Duodenal mucosa (tissue), 2 donors: ENCODE measurements around the gene PDP2.

ENCODE experiments used
- H3K27ac ChIP-seq: one replicate; pipeline ENCODE4 v1.7.0; 2013; ENCODE audit warnings: low read depth, low read length
- H3K27me3 ChIP-seq, 2 donors: one replicate each; pipeline ENCODE4 v1.7.0; 2013; ENCODE audit warnings: low read length in 2 of 2, control low read depth in 1 of 2; ENCODE audit not compliant: insufficient read depth in 2 of 2, control insufficient read depth in 1 of 2
- H3K36me3 ChIP-seq, 2 donors: one replicate each; pipeline ENCODE4 v1.7.0; 2013; ENCODE audit warnings: low read length in 2 of 2, control low read depth in 1 of 2; ENCODE audit not compliant: insufficient read depth in 2 of 2, control insufficient read depth in 1 of 2
- H3K4me1 ChIP-seq, 2 donors: one replicate each; pipeline ENCODE4 v1.7.0; 2013; ENCODE audit warnings: low read length in 2 of 2, control low read depth in 1 of 2; ENCODE audit not compliant: insufficient read depth in 2 of 2, control insufficient read depth in 1 of 2
- H3K4me3 ChIP-seq, 2 donors: one replicate each; pipeline ENCODE4 v1.7.0; 2013; ENCODE audit warnings: low read length in 2 of 2, low read depth in 1 of 2
- H3K9ac ChIP-seq, 2 donors: one replicate each; pipeline ENCODE4 v1.7.0; 2013; ENCODE audit warnings: low read length in 2 of 2, low read depth in 1 of 2
- H3K9me3 ChIP-seq, 2 donors: one replicate each; pipeline ENCODE4 v1.7.0; 2013; ENCODE audit warnings: low read length in 2 of 2, control low read depth in 1 of 2; ENCODE audit not compliant: control insufficient read depth in 1 of 2

Gene PDP2

DNA sequence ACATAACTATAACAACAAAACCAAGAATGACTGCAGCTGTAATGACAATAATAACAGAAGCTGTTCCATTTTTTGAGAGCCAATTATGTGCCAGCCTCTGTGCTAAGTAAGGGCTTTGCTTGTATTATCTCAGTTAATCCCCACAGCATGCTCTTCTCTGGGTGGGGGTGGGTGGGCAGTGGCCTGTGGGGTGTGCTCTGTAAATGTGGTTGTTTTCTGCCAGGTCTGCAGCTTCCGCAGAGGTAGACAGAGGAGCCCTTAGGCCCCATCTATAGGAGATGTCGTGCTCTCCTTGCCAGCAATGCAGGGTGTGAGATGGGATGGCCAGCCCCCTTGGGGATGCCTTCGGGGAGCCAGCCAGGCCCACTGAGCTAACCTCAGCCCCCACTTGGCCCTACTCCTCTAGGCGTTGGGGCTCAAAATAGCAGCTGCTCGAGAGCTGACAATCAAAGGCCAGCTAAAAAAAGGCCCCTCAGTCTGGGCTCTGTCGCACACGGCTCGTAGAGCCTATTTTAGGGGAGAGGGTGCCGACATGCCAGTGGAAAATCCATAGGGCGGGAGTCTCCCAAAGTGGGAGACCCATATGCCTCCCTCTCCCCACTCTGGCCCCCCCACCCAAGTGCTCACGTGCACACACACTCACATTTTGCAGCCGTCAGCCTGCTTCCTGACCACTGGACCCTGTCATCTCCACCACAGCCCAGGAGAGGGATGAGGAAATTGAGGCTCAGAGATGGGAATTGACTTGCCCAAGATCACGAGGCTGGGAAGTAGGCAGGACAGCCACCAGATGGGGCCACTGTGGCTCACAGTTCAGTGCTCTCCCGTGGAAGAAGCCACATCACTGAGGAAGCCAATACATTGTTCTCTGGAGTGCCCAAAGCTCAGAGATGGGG is 22.6 kb downstream of the PDP2 start:
- Histone ChIP-seq H3K27me3 (no peaks in the 10 kb centered on the region), H3K27ac (no peak overlapping the region), H3K36me3 (no peaks in the 10 kb centered on the region), H3K9ac (no peak overlapping the region), H3K4me3 (no peak overlapping the region), H3K4me1 (peaks cover 65 to 74% of the 10 kb centered on the region in 2 donors), H3K9me3 (no peaks in the 10 kb centered on the region)

GRCh38 chr16:66903544-66904427 is 23.5 kb downstream of the PDP2 start:
- H3K27ac ChIP-seq = no peak overlapping the region
- H3K4me1 ChIP-seq = peaks cover 61 to 68% of the 10 kb centered on the region in 2 donors
- H3K9ac ChIP-seq = peak overlapping the region in 1 of 2 donors; percentile 37
- H3K9me3 ChIP-seq = no peaks in the 10 kb centered on the region
- H3K4me3 ChIP-seq = no peak overlapping the region
- H3K27me3 ChIP-seq = no peaks in the 10 kb centered on the region
- no peaks in the 10 kb centered on the region for H3K36me3 ChIP-seq

- H3K4me1 ChIP-seq = peaks cover 55 to 61% of the 10 kb centered on the region in 2 donors
- H3K27me3 ChIP-seq = no peaks in the 10 kb centered on the region
- no peaks in the 10 kb centered on the region for H3K9me3 ChIP-seq
- H3K4me3 ChIP-seq = no peak overlapping the region
- H3K36me3 ChIP-seq = no peaks in the 10 kb centered on the region
- H3K9ac ChIP-seq = no peak overlapping the region
- H3K27ac ChIP-seq = no peak overlapping the region
Observed at GRCh38 chr16:66904428-66904845, 24.1 kb downstream of the PDP2 start.

GRCh38 chr16:66904846-66905632 is 24.7 kb downstream of the PDP2 start:
- H3K9ac ChIP-seq = peak overlapping the region in 1 of 2 donors; percentile 63
- no peaks in the 10 kb centered on the region for H3K36me3 ChIP-seq
- peaks cover 49 to 55% of the 10 kb centered on the region in 2 donors for H3K4me1 ChIP-seq
- H3K4me3 ChIP-seq = no peak overlapping the region
- H3K27ac ChIP-seq = peak overlapping the region; percentile 42
- no peaks in the 10 kb centered on the region for H3K27me3 ChIP-seq
- no peaks in the 10 kb centered on the region for H3K9me3 ChIP-seq

DNA sequence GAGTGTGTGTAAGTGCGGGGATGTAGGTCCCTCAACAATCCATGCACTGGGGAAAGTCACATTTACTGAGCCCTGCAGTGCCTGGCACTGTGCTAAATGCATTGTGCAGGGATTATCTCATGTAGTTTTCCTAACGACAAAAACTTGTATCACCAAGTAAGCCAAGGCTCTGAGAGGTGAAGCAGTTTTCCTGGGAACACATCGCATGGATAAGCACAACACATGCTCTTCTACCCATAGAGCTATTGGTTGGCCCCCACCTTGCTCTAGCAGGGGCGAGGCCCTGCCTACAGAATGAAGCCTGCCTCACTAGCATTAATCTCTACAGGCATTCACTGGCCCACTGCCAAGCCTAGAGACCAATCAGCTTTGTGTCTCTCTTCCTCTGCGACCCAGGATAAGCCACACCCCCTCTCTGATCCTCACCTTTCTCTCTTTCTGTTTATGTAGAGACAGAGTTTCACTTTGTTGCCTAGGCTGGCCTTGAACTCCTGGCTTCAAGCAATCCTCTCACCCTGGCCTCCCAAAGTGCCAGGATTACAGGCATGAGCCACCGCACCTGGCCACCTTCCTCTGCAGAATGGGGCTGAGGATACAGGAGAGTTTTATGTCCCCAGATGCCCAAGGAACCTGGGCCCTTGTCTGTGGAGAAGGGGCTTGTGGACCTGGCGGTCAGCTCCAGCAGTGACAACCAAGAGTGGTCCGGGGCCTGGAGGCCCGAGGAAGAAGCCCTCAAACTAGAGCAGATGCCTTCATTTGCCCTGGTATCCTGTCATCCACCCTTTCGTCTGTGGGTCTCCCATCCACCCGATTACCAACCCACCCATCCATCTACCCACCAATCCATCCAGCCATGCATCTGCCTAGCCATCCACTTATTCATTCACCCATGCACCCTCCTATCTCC is 25.6 kb downstream of the PDP2 start:
- peak overlapping the region; percentile 42 for H3K27ac ChIP-seq

DNA sequence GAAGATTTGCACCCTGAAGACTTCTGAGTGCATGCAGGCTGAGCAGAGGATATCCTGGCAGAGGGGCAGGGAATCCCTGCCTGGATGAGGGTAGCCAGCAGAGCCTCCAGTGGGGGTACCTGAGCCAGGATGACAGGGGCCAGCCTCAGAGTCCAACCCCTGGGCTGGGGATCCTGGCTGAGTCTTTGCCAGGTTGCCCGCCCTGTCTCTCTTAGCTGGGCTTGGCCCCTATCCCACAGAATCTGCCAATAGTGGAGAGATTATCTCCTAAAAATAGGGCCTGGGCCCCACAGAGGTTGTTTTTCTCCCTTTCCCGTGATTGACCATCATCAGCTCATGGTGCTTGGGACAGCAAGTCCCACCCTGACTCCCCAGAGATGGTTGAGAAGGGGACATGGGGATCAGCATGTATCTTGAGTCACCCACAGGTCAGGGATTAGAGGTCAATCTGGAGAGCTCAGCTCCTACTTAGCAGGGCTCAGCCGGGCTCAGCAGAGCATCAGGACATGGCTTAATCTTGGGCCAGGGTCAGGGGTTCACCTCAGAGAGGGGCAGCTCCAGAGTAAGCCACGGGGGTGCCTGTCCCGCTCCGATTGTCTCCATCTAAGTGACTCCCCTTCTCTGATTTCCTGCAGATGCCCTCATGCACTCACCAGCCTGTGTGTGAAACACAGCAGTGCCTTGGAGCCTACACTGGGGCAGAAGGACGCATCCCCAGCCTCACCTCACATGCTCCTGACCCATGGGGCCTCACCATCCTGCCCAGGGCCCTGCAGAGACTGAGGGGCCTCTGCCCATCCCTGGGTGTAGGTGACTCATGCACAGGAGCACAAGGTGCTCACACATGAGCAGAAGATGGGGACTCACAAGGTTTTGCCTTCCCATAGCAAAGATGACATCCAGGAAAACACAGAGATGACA is 26.9 kb downstream of the PDP2 start:
- Histone ChIP-seq H3K4me3 (no peak overlapping the region), H3K9ac (no peak overlapping the region), H3K27me3 (no peaks in the 10 kb centered on the region), H3K36me3 (no peaks in the 10 kb centered on the region), H3K9me3 (no peaks in the 10 kb centered on the region), H3K27ac (no peak overlapping the region), H3K4me1 (peaks cover 30 to 39% of the 10 kb centered on the region in 2 donors)

More for the DNA sequence above, 25.6 kb downstream of the PDP2 start:
- Histone ChIP-seq H3K36me3 (no peaks in the 10 kb centered on the region), H3K27me3 (no peaks in the 10 kb centered on the region), H3K9me3 (no peaks in the 10 kb centered on the region), H3K9ac (peak overlapping the region in 1 of 2 donors; percentile 63), H3K4me3 (no peak overlapping the region), H3K4me1 (peaks cover 41 to 48% of the 10 kb centered on the region in 2 donors)

- Histone ChIP-seq H3K9me3 (no peaks in the 10 kb centered on the region), H3K27ac (no peak overlapping the region), H3K36me3 (no peaks in the 10 kb centered on the region), H3K9ac (no peak overlapping the region), H3K27me3 (no peaks in the 10 kb centered on the region), H3K4me3 (no peak overlapping the region), H3K4me1 (peaks cover 30 to 39% of the 10 kb centered on the region in 2 donors)
Observed at GRCh38 chr16:66908116-66908515, 27.8 kb downstream of the PDP2 start.

DNA sequence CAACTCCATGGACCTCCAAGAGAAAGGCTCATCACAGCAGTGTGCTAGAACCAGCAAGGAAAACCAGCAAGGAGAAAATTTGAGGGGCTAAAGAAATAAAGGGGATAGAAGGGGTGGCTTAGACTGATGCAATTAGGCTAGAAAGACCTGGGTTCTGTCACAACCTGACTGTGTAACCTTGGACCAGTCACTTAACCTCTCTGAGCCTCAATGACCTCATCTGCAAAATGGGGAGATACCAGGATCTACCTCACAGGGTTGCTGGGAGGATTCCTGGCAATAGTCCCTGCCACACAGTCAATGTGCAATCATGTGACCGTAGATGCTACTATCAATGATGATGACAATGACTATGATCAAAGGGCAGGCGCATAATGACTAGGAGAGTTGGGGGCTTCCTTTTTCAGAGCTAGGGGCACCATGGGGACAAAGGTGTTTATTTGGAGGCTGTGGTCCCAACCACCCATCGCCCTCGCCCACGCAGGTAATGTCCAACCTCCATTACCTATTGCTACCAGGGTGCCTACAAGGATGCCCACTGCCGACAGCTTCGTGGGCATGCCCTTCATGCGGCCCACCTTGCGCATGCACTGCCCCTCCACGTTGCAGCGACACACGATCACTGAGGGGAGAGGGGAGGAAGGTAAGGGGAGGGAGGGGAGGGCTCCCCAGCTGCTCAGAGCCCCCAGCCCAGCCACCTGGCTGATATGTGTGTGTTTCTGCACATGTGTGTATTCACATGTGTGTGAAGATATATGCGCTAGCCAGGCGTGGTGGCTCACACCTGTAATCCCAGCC is 28.6 kb downstream of the PDP2 start:
- H3K27me3 ChIP-seq = no peaks in the 10 kb centered on the region
- H3K9me3 ChIP-seq = no peaks in the 10 kb centered on the region
- no peak overlapping the region for H3K27ac ChIP-seq
- H3K4me3 ChIP-seq = no peak overlapping the region
- no peaks in the 10 kb centered on the region for H3K36me3 ChIP-seq
- no peak overlapping the region for H3K9ac ChIP-seq
- H3K4me1 ChIP-seq = peaks cover 25 to 32% of the 10 kb centered on the region in 2 donors
